ENCODE results near the gene SIRT7.
"Not testable (repeated sequence)": the region's sequence is repeated elsewhere in the genome, so short reads cannot be mapped to it uniquely, and the experiment has no call there.

- TF ChIP-seq POLR2A (IDR thresholded peaks at IDR 0.05): not testable (repeated sequence)
- TF ChIP-seq CTCF (IDR thresholded peaks at IDR 0.05): peak in 1 of 4 donors; percentile 9
Measured at GRCh38 chr17:81953443-81953842, 35.5 kb upstream of the SIRT7 start.
